ENCODE results near the gene STK17B. TPM values are rescaled to one million over a fixed set of nuclear protein-coding genes. Genes with fewer than 3 reads are reported as not detected.

The STK17B gene
- total RNA-seq, 1 donor: 43.6 TPM

- TF ChIP-seq, protein P1, sequence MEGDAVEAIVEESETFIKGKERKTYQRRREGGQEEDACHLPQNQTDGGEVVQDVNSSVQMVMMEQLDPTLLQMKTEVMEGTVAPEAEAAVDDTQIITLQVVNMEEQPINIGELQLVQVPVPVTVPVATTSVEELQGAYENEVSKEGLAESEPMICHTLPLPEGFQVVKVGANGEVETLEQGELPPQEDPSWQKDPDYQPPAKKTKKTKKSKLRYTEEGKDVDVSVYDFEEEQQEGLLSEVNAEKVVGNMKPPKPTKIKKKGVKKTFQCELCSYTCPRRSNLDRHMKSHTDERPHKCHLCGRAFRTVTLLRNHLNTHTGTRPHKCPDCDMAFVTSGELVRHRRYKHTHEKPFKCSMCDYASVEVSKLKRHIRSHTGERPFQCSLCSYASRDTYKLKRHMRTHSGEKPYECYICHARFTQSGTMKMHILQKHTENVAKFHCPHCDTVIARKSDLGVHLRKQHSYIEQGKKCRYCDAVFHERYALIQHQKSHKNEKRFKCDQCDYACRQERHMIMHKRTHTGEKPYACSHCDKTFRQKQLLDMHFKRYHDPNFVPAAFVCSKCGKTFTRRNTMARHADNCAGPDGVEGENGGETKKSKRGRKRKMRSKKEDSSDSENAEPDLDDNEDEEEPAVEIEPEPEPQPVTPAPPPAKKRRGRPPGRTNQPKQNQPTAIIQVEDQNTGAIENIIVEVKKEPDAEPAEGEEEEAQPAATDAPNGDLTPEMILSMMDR (IDR thresholded peaks at IDR 0.05; ENCODE audit: insufficient read depth, low read depth, low read length): no peak
- DNase-seq (ENCODE audit: low read depth): no peak
- H3K4me3 ChIP-seq (ENCODE audit: low read depth, low read length): no peak overlapping the region
Observed at GRCh38 chr2:196213252-196213980, 42.0 kb upstream of the STK17B start.

DNA sequence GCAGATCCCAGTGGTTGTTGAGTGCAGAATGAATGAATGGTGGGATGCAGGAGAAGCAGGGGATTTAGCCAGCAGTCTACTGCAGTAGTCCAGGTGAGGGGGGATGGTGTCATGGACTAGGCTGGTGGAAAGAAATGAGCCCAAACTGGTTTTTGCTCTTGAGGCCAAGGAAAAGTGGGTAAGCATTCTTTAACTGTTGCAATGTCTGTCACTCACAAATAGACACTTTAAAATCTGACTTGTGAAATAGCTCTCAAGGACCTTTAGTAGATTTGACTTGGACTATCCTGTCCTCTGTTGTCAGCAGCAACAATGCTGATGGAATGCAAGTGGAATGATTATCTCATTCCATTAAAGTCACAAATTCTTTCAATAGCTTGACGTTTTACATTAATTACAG lies 37.5 kb upstream of the STK17B start:
- no peak overlapping the region for H3K4me3 ChIP-seq (ENCODE audit: low read depth, low read length)
- no peak for DNase-seq (ENCODE audit: low read depth)
- TF ChIP-seq, protein P1 (IDR thresholded peaks at IDR 0.05; ENCODE audit: insufficient read depth, low read depth, low read length): no peak

- TF ChIP-seq, protein P1 (IDR thresholded peaks at IDR 0.05; ENCODE audit: insufficient read depth, low read depth, low read length): no peak
- DNase-seq (ENCODE audit: low read depth): no peak
- no peak overlapping the region for H3K4me3 ChIP-seq (ENCODE audit: low read depth, low read length)
Observed at GRCh38 chr2:196206804-196207203, 35.4 kb upstream of the STK17B start.

GRCh38 chr2:196205881-196206435 lies 34.6 kb upstream of the STK17B start:
- TF ChIP-seq, protein P1 (IDR thresholded peaks at IDR 0.05; ENCODE audit: insufficient read depth, low read depth, low read length): no peak
- no peak overlapping the region for H3K4me3 ChIP-seq (ENCODE audit: low read depth, low read length)
- peak; percentile 71 for DNase-seq (ENCODE audit: low read depth)

DNA sequence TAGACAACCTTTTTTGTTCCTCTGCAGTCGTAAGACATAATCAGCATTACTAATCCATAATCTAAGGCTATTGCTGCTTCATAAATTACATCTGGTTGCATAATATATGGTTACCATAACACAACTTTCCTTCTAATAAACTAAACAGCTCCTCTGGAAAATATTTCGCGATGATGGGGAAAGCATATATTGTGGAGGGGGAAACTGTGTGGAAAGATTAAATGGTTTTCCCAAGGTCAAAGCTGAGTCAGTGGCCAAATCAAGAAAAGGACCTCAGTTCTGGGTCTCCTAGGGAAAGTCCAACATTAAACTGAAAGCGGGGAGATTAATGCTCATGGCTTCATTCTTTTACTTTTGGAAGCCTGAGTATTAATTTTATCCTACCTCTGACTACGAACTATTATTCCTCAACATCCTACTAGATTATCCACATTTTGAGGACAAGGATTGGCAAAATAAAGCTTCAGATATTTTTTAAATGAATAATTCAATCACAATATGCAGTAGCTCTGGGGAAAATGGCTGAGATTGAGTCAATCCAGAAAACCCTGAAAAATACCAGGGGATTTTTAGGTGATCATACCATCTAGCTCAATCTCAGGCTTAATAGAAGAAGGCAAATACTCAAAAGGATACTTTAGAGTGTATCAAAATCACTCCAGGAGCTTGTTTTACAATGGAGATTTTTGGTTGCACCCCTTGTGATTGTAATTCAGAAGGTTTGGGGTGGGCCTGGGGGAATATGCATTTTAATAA lies 33.8 kb upstream of the STK17B start:
- H3K4me3 ChIP-seq (ENCODE audit: low read depth, low read length): no peak overlapping the region
- TF ChIP-seq, protein P1 (IDR thresholded peaks at IDR 0.05; ENCODE audit: insufficient read depth, low read depth, low read length): no peak
- peak; percentile 71 for DNase-seq (ENCODE audit: low read depth)

- no peak for DNase-seq (ENCODE audit: low read depth)
- no peak overlapping the region for H3K4me3 ChIP-seq (ENCODE audit: low read depth, low read length)
- TF ChIP-seq, protein P1 (IDR thresholded peaks at IDR 0.05; ENCODE audit: insufficient read depth, low read depth, low read length): no peak
Observed at GRCh38 chr2:196201229-196202009, 30.0 kb upstream of the STK17B start.
